Heart left ventricle (tissue), 16 donors: ENCODE results near the gene APH1B. TPM values are rescaled to one million over a fixed set of nuclear protein-coding genes. Genes with fewer than 3 reads are reported as not detected.

Experiments
- ATAC-seq, 4 donors: fragments of 200-7000 bp; cut with Tn5 transposase; one replicate each; pipeline ENCODE4 v1.9.1; 2020 to 2022; ENCODE audit warnings: moderate library complexity in 4 of 4, mild to moderate bottlenecking in 3 of 4, moderate number of reproducible peaks in 1 of 4
- DNase-seq, 5 donors: peaks; one replicate each; pipeline ENCODE4 v3.0.0-alpha.2; 2020
- H3K27ac ChIP-seq, 12 donors: fragments of 200-600 bp; sonication (generic) in 4 of 12; one replicate each; pipeline versions ENCODE4 v1.5.0 to v1.8.0; 2016 to 2022; ENCODE audit warnings: mild to moderate bottlenecking in 2 of 12
- H3K27me3 ChIP-seq, 9 donors: fragments of 200-600 bp; sonication (generic) in 2 of 9; one replicate each; pipeline versions ENCODE4 v1.5.1 to v1.8.0; 2016 to 2022; ENCODE audit warnings: mild to moderate bottlenecking in 3 of 9
- H3K36me3 ChIP-seq, 9 donors: fragments of 200-600 bp; sonication (generic) in 2 of 9; one replicate each; pipeline versions ENCODE4 v1.5.0 to v1.8.0; 2018 to 2022; ENCODE audit warnings: mild to moderate bottlenecking in 2 of 9
- H3K4me1 ChIP-seq, 12 donors: fragments of 200-600 bp; sonication (generic) in 4 of 12; one replicate each; pipeline versions ENCODE4 v1.5.0 to v1.8.0; 2016 to 2022; ENCODE audit warnings: mild to moderate bottlenecking in 3 of 12
- H3K4me3 ChIP-seq, 12 donors: fragments of 200-600 bp; sonication (generic) in 4 of 12; one replicate each; pipeline versions ENCODE4 v1.5.0 to v1.8.0; 2017 to 2022; ENCODE audit warnings: mild to moderate bottlenecking in 9 of 12, moderate library complexity in 4 of 12
- H3K9me3 ChIP-seq, 12 donors: fragments of 200-600 bp; sonication (generic) in 4 of 12; one replicate each; pipeline versions ENCODE4 v1.5.0 to v1.8.0; 2016 to 2022; ENCODE audit warnings: mild to moderate bottlenecking in 1 of 12
- CTCF ChIP-seq, 12 donors: fragments of 200-600 bp; sonication (generic) in 4 of 12; IDR thresholded peaks; one replicate each; pipeline versions ENCODE4 v1.5.0 to v1.8.0; 2018 to 2022; ENCODE audit warnings: antibody characterized with exemption in 12 of 12, mild to moderate bottlenecking in 5 of 12
- POLR2A ChIP-seq, 2 donors: fragments of 450-650 bp; IDR thresholded peaks; one replicate each; pipeline ENCODE4 v1.6.1; 2017; ENCODE audit warnings: antibody characterized with exemption in 2 of 2, mild to moderate bottlenecking in 2 of 2, moderate library complexity in 2 of 2
- WGBS, 4 donors: extraction: QIAGEN DNeasy Blood & Tissue Kit in 2 of 4; methylation state at CpG; one replicate each; pipeline versions ENCODE4 v1.1.5 to v1.1.7; 2013 to 2018; 5-methylcytosine and 5-hydroxymethylcytosine counted together
- intact Hi-C, 10 donors: fragments of 100-400 bp; cut with DNase I; formaldehyde crosslinking; loops; one replicate each; pipeline versions ENCODE4 v1.11.1 to v1.14.2; 2022
- polyA plus RNA-seq, 2 donors: library from polyadenylated mRNA; stranded (reverse); fragments of 200-250 nt; gene quantifications; one replicate each; pipeline ENCODE4 v1.2.3, GENCODE V29; 2013
- total RNA-seq, 9 donors: library from RNA; depleted of rRNA in 2 of 9; stranded (reverse); fragments of >200 nt in 2 of 9; fragmentation: NEBNext Ultra II Directional in 3 of 9; extraction: Animal tissue kit (Norgen Biotek cat#: 25700) in 3 of 9; gene quantifications; one replicate each; pipeline versions ENCODE4 v1.1.0 to v1.2.4, GENCODE V29; 2016 to 2023
- donor health status: ischemic (EF 13 %, LVEDD 7.1; RV severe dilation, severe dysfunction).
- donor health status: healthy with polysubstance abuse.
- donor health status: DM: no; HTN: yes; CAD: no.
- donor health status: DM: no; HTN: no; CAD: no.
- donor health status: ischemic (EF 25% LVEDD 6.9; RV normal size, moderate dysfunction).
- donor health status: ischemic (EF 25% LVEDD 5.7; RV mildly dilated, moderate dysfunction).
- donor health status: healthy.
- donor health status: DM: yes; HTN: yes; CAD: no.
- donor health status: ischemic (EF 35%, LVEDD 5.7; RV mildly dilated, moderate dysfunction).
- donor health status: nonischemic (EF 11% LVEDD 7.7; RV severe dilation, severe dysfunction).
- donor health status: DM: yes; HTN: yes; CAD: no.
- donor health status: PGD.
- donor health status: ischemic (EF 29% LVEDD 5.4; RV normal size, mild dysfunction).
- donor health status: nonischemic (EF 23%, LVEDD 6.1; RV moderate dilation, normal function).

APH1B gene
- total and polyA plus RNA-seq, 11 donors = 1.9 to 17.6 (median 5.7) TPM

DNA sequence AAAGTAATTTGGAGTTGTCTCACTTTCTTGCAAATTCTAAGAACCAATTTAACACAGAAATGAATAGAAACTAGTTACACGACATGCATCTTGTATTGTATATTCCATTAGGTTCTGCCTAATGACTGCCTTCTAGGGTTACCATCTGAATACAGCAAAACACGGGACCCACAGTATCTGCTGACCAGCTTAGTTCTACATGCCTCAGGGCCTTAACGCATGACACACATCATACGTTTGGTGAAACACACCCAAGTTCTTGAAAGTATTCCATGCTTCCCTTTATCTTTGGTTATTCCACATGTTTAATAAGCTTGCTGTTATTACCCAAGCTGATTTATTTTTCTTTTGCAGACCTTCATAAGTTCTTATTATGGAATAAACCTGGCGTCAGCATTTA is 27.9 kb downstream of the APH1B start:
- no peak overlapping the region for H3K4me3 ChIP-seq
- ATAC-seq = no peak
- intact Hi-C loops = no loop called here
- TF ChIP-seq POLR2A (IDR thresholded peaks at IDR 0.05) (no peak), CTCF (IDR thresholded peaks at IDR 0.05) (no peak)
- WGBS, 4 donors = 91 to 97% (median 94%) methylated on average over 5 of the region's 5 CpGs
- H3K36me3 ChIP-seq = peaks cover 0 to 58% (median 50%) of the 10 kb centered on the region in 9 donors
- no peaks in the 10 kb centered on the region for H3K9me3 ChIP-seq
- H3K27ac ChIP-seq = no peak overlapping the region
- no peak for DNase-seq
- H3K4me1 ChIP-seq = peaks cover 0 to 12% (median 0%) of the 10 kb centered on the region in 12 donors
- H3K27me3 ChIP-seq = no peaks in the 10 kb centered on the region

- Histone ChIP-seq H3K9me3 (no peaks in the 10 kb centered on the region), H3K27ac (no peak overlapping the region), H3K27me3 (no peaks in the 10 kb centered on the region), H3K4me3 (no peak overlapping the region), H3K36me3 (peaks cover 0 to 54% (median 47%) of the 10 kb centered on the region in 9 donors), H3K4me1 (peaks cover 0 to 4% (median 0%) of the 10 kb centered on the region in 12 donors)
- ATAC-seq (no peak), DNase-seq (no peak)
- TF ChIP-seq POLR2A (IDR thresholded peaks at IDR 0.05) = no peak
- TF ChIP-seq CTCF (IDR thresholded peaks at IDR 0.05) = no peak
- intact Hi-C loops = no loop called here
- WGBS, 4 donors = 89 to 96% (median 94%) methylated on average over 5 of the region's 5 CpGs
Measured at GRCh38 chr15:63306492-63307073, 29.2 kb downstream of the APH1B start.

- Histone ChIP-seq H3K4me3 (no peak overlapping the region), H3K27me3 (no peaks in the 10 kb centered on the region), H3K36me3 (peaks cover 0 to 35% (median 28%) of the 10 kb centered on the region in 9 donors), H3K9me3 (no peaks in the 10 kb centered on the region), H3K4me1 (peaks cover 0 to 4% (median 0%) of the 10 kb centered on the region in 12 donors), H3K27ac (no peak overlapping the region)
- TF ChIP-seq POLR2A (IDR thresholded peaks at IDR 0.05) (no peak), CTCF (IDR thresholded peaks at IDR 0.05) (no peak)
- intact Hi-C loops = no loop called here
- ATAC-seq = no peak
- no peak for DNase-seq
- WGBS, 4 donors = 84 to 91% (median 88%) methylated on average over 4 of the region's 4 CpGs
Measured at GRCh38 chr15:63308491-63308890, 31.1 kb downstream of the APH1B start.

- Histone ChIP-seq H3K4me1 (peaks cover 0 to 4% (median 0%) of the 10 kb centered on the region in 12 donors), H3K27me3 (no peaks in the 10 kb centered on the region), H3K36me3 (peaks cover 0 to 33% (median 27%) of the 10 kb centered on the region in 9 donors), H3K27ac (no peak overlapping the region), H3K4me3 (no peak overlapping the region), H3K9me3 (no peaks in the 10 kb centered on the region)
- TF ChIP-seq CTCF (IDR thresholded peaks at IDR 0.05) = no peak
- no peak for TF ChIP-seq POLR2A (IDR thresholded peaks at IDR 0.05)
- WGBS, 4 donors = 72 to 85% (median 79%) methylated on average over 2 of the region's 2 CpGs
- DNase-seq (no peak), ATAC-seq (no peak)
- intact Hi-C loops = no loop called here
Measured at GRCh38 chr15:63308947-63309346, 31.5 kb downstream of the APH1B start.
